Dedifferentiated amniotic fluid mesenchymal stem cell (primary cell): ENCODE data around the gene THOC3.
A peak's percentile ranks its signal among the peaks of the same experiment; 100 is the strongest.
"Not testable (repeated sequence)": the region's sequence is repeated elsewhere in the genome, so short reads cannot be mapped to it uniquely, and the experiment has no call there.

ENCODE experiments used
- DNase-seq: peaks from one replicate; pipeline ENCODE4 v3.0.0-alpha.2; 2016; ENCODE audit errors: extremely low spot score

The THOC3 gene

GRCh38 chr5:175940632-175941031 lies 27.5 kb downstream of the THOC3 start:
- peak; percentile 12 for DNase-seq

GRCh38 chr5:175938489-175938888 lies 29.6 kb downstream of the THOC3 start:
- not testable (repeated sequence) for DNase-seq

GRCh38 chr5:175928752-175929151 lies 39.4 kb downstream of the THOC3 start:
- not testable (repeated sequence) for DNase-seq

GRCh38 chr5:175925106-175925505 lies 43.0 kb downstream of the THOC3 start:
- DNase-seq, result not testable (repeated sequence)

- peak; percentile 86 for DNase-seq
Observed at GRCh38 chr5:175922192-175922885, 45.8 kb downstream of the THOC3 start.

- DNase-seq, result no peak
Observed at GRCh38 chr5:175921061-175921730, 46.9 kb downstream of the THOC3 start.

GRCh38 chr5:175920231-175920811 lies 47.8 kb downstream of the THOC3 start:
- DNase-seq, result no peak

- not testable (repeated sequence) for DNase-seq
Observed at GRCh38 chr5:175915066-175916037, 52.8 kb downstream of the THOC3 start.

- not testable (repeated sequence) for DNase-seq
Observed at GRCh38 chr5:175913835-175914672, 54.1 kb downstream of the THOC3 start.

- not testable (repeated sequence) for DNase-seq
Observed at GRCh38 chr5:175910072-175910471, 58.0 kb downstream of the THOC3 start.
